Activated CD8-positive, alpha-beta memory T cell treated with anti-CD3 and anti-CD28 coated beads, Interleukin-2, amount 10 ng/mL, durations not matched to agents 7 days and 5 days (primary cell): ENCODE results near the gene RAB9A. TPM values are rescaled to one million over a fixed set of nuclear protein-coding genes. Genes with fewer than 3 reads are reported as not detected.
"Not testable (repeated sequence)": the region's sequence is repeated elsewhere in the genome, so short reads cannot be mapped to it uniquely, and the experiment has no call there.

ENCODE experiments used
- ATAC-seq: fragments of 150-1000 bp; cut with Tn5 transposase; one replicate; pipeline ENCODE4 v1.10.0; 2021; ENCODE audit warnings: moderate library complexity
- CTCF ChIA-PET: fragments of 350-600 bp; sonication (Branson Sonifier 250); formaldehyde crosslinking; loops from one replicate; lab custom pipeline; 2021; ENCODE audit warnings: antibody characterized with exemption; lab: Charles Lee
- DNase-seq: peaks from one replicate; pipeline ENCODE4 v3.0.0-alpha.2; 2020
- H3K27ac Mint-ChIP-seq: one replicate; pipeline ENCODE4 v1.8.0; 2021; ENCODE audit warnings: mild to moderate bottlenecking, mixed read lengths
- H3K27me3 Mint-ChIP-seq: one replicate; pipeline ENCODE4 v1.8.0; 2021; ENCODE audit warnings: mixed read lengths
- H3K36me3 Mint-ChIP-seq: one replicate; pipeline ENCODE4 v1.8.0; 2021; ENCODE audit warnings: mild to moderate bottlenecking, mixed read lengths
- H3K4me1 Mint-ChIP-seq: one replicate; pipeline ENCODE4 v1.8.0; 2021; ENCODE audit warnings: mixed read lengths
- H3K4me3 Mint-ChIP-seq: one replicate; pipeline ENCODE4 v1.8.0; 2021; ENCODE audit warnings: mild to moderate bottlenecking, moderate library complexity, mixed read lengths
- H3K9me3 Mint-ChIP-seq: one replicate; pipeline ENCODE4 v1.8.0; 2022; ENCODE audit warnings: low read depth, mixed read lengths
- total RNA-seq, 2 experiments: library from RNA; stranded (reverse); gene quantifications; one replicate each; pipeline ENCODE4 v1.2.3, GENCODE V29; 2021

Gene RAB9A
- total RNA-seq, 2 experiments from 2014 or later: 13.7 to 20.3 TPM

GRCh38 chrX:13655674-13656073 lies 33.3 kb upstream of the RAB9A start:
- Mint-ChIP-seq H3K27me3 (no peaks in the 10 kb centered on the region), H3K4me3 (no peak overlapping the region), H3K36me3 (peaks cover 4% of the 10 kb centered on the region), H3K9me3 (no peaks in the 10 kb centered on the region), H3K4me1 (peaks cover 32% of the 10 kb centered on the region), H3K27ac (no peak overlapping the region)
- CTCF ChIA-PET: interaction anchor here (0.9 kb wide), 1 partner anchor 149 kb away, joined by 4 read pairs; no protein-coding TSS in a partner anchor
- DNase-seq (no peak), ATAC-seq (no peak)

- ATAC-seq: no peak
- Mint-ChIP-seq H3K4me3 (no peak overlapping the region), H3K27me3 (no peaks in the 10 kb centered on the region), H3K36me3 (peaks cover 7% of the 10 kb centered on the region), H3K4me1 (peaks cover 28% of the 10 kb centered on the region), H3K27ac (peak overlapping the region; percentile 11), H3K9me3 (no peaks in the 10 kb centered on the region)
- CTCF ChIA-PET: interaction anchor here (1.6 kb wide), 1 partner anchor 373 kb away, joined by 4 read pairs; no protein-coding TSS in a partner anchor
- no peak for DNase-seq
Measured at GRCh38 chrX:13658602-13659001, 30.3 kb upstream of the RAB9A start.

- peak overlapping the region; percentile 32 for H3K4me3 Mint-ChIP-seq
- no peaks in the 10 kb centered on the region for H3K9me3 Mint-ChIP-seq
- peak overlapping the region; percentile 11 for H3K27ac Mint-ChIP-seq
Measured at GRCh38 chrX:13659063-13659462, 29.9 kb upstream of the RAB9A start.

GRCh38 chrX:13661735-13662288 lies 27.1 kb upstream of the RAB9A start:
- Mint-ChIP-seq H3K36me3 (peaks cover 7% of the 10 kb centered on the region), H3K9me3 (no peaks in the 10 kb centered on the region), H3K4me1 (peaks cover 15% of the 10 kb centered on the region), H3K27me3 (no peaks in the 10 kb centered on the region), H3K27ac (peak overlapping the region; percentile 73), H3K4me3 (peak overlapping the region; percentile 45)
- ATAC-seq: peak; percentile 55
- DNase-seq: no peak
- CTCF ChIA-PET: interaction anchor here (1.0 kb wide), 1 partner anchor 370 kb away, joined by 4 read pairs; no protein-coding TSS in a partner anchor

More at GRCh38 chrX:13659063-13659462, 29.9 kb upstream of the RAB9A start:
- peaks cover 28% of the 10 kb centered on the region for H3K4me1 Mint-ChIP-seq
- DNase-seq (no peak), ATAC-seq (no peak)
- peaks cover 7% of the 10 kb centered on the region for H3K36me3 Mint-ChIP-seq
- CTCF ChIA-PET: interaction anchor here (1.6 kb wide), 1 partner anchor 373 kb away, joined by 4 read pairs; no protein-coding TSS in a partner anchor
- no peaks in the 10 kb centered on the region for H3K27me3 Mint-ChIP-seq

GRCh38 chrX:13662355-13662791 lies 26.6 kb upstream of the RAB9A start:
- DNase-seq (no peak), ATAC-seq (no peak)
- peak overlapping the region; percentile 45 for H3K4me3 Mint-ChIP-seq
- peaks cover 7% of the 10 kb centered on the region for H3K36me3 Mint-ChIP-seq
- no peaks in the 10 kb centered on the region for H3K27me3 Mint-ChIP-seq
- CTCF ChIA-PET: interaction anchor here (1.0 kb wide), 1 partner anchor 370 kb away, joined by 4 read pairs; no protein-coding TSS in a partner anchor
- no peaks in the 10 kb centered on the region for H3K9me3 Mint-ChIP-seq
- peaks cover 16% of the 10 kb centered on the region for H3K4me1 Mint-ChIP-seq
- H3K27ac Mint-ChIP-seq: peak overlapping the region; percentile 73

GRCh38 chrX:13664020-13664419 lies 24.9 kb upstream of the RAB9A start:
- H3K27ac Mint-ChIP-seq: no peak overlapping the region
- CTCF ChIA-PET: no interaction called here
- H3K4me3 Mint-ChIP-seq: no peak overlapping the region
- peaks cover 7% of the 10 kb centered on the region for H3K36me3 Mint-ChIP-seq
- ATAC-seq: no peak
- no peak for DNase-seq
- H3K9me3 Mint-ChIP-seq: no peaks in the 10 kb centered on the region
- H3K4me1 Mint-ChIP-seq: peaks cover 15% of the 10 kb centered on the region
- no peaks in the 10 kb centered on the region for H3K27me3 Mint-ChIP-seq

GRCh38 chrX:13666836-13667235 lies 22.1 kb upstream of the RAB9A start:
- no peaks in the 10 kb centered on the region for H3K27me3 Mint-ChIP-seq
- H3K4me1 Mint-ChIP-seq: peaks cover 25% of the 10 kb centered on the region
- no peak for DNase-seq
- no peak for ATAC-seq
- peaks cover 3% of the 10 kb centered on the region for H3K36me3 Mint-ChIP-seq
- H3K27ac Mint-ChIP-seq: no peak overlapping the region
- H3K9me3 Mint-ChIP-seq: no peaks in the 10 kb centered on the region
- no peak overlapping the region for H3K4me3 Mint-ChIP-seq
- CTCF ChIA-PET: no interaction called here

GRCh38 chrX:13667919-13668318 lies 21.0 kb upstream of the RAB9A start:
- Mint-ChIP-seq H3K36me3 (no peaks in the 10 kb centered on the region), H3K4me3 (no peak overlapping the region), H3K27me3 (no peaks in the 10 kb centered on the region), H3K27ac (no peak overlapping the region), H3K9me3 (no peaks in the 10 kb centered on the region), H3K4me1 (peaks cover 21% of the 10 kb centered on the region)
- CTCF ChIA-PET: interaction anchor here (0.6 kb wide), 1 partner anchor 69 kb away, joined by 3 read pairs; no protein-coding TSS in a partner anchor
- ATAC-seq (no peak), DNase-seq (no peak)

GRCh38 chrX:13669246-13669737 lies 19.6 kb upstream of the RAB9A start:
- CTCF ChIA-PET: interaction anchor here (1.1 to 1.7 kb wide), 3 partner anchors 19 to 25 kb away, joined by 3 to 5 read pairs (median 3); no protein-coding TSS in a partner anchor
- no peaks in the 10 kb centered on the region for H3K27me3 Mint-ChIP-seq

GRCh38 chrX:13669755-13670154 lies 19.2 kb upstream of the RAB9A start:
- H3K9me3 Mint-ChIP-seq, DNase-seq, H3K36me3 Mint-ChIP-seq, H3K27me3 Mint-ChIP-seq: not testable (repeated sequence)
- Mint-ChIP-seq H3K4me3 (peak overlapping the region; percentile 65), H3K4me1 (peaks cover 21% of the 10 kb centered on the region), H3K27ac (peak overlapping the region; percentile 89)
- peak; percentile 12 for ATAC-seq
- CTCF ChIA-PET: interaction anchor here (1.1 to 1.7 kb wide), 3 partner anchors 18 to 25 kb away, joined by 3 to 5 read pairs (median 3); no protein-coding TSS in a partner anchor

More at GRCh38 chrX:13669246-13669737, 19.6 kb upstream of the RAB9A start:
- DNase-seq: peak; percentile 58
- H3K9me3 Mint-ChIP-seq: no peaks in the 10 kb centered on the region
- peak overlapping the region; percentile 65 for H3K4me3 Mint-ChIP-seq
- H3K27ac Mint-ChIP-seq: peak overlapping the region; percentile 89
- ATAC-seq: peak; percentile 91
- H3K36me3 Mint-ChIP-seq: no peaks in the 10 kb centered on the region
- H3K4me1 Mint-ChIP-seq: peaks cover 21% of the 10 kb centered on the region

GRCh38 chrX:13670197-13670596 lies 18.7 kb upstream of the RAB9A start:
- CTCF ChIA-PET: interaction anchor here (1.1 to 1.7 kb wide), 3 partner anchors 18 to 24 kb away, joined by 3 to 5 read pairs (median 3); no protein-coding TSS in a partner anchor
- DNase-seq (no peak), ATAC-seq (peak; percentile 32)
- no peaks in the 10 kb centered on the region for H3K9me3 Mint-ChIP-seq
- peaks cover 21% of the 10 kb centered on the region for H3K4me1 Mint-ChIP-seq
- H3K36me3 Mint-ChIP-seq: no peaks in the 10 kb centered on the region
- H3K27ac Mint-ChIP-seq: no peak overlapping the region
- no peak overlapping the region for H3K4me3 Mint-ChIP-seq
- H3K27me3 Mint-ChIP-seq: no peaks in the 10 kb centered on the region

GRCh38 chrX:13673016-13673415 lies 15.9 kb upstream of the RAB9A start:
- no peak overlapping the region for H3K4me3 Mint-ChIP-seq
- no peaks in the 10 kb centered on the region for H3K27me3 Mint-ChIP-seq
- H3K27ac Mint-ChIP-seq: no peak overlapping the region
- H3K9me3 Mint-ChIP-seq: no peaks in the 10 kb centered on the region
- peaks cover 16% of the 10 kb centered on the region for H3K4me1 Mint-ChIP-seq
- no peak for ATAC-seq
- H3K36me3 Mint-ChIP-seq: no peaks in the 10 kb centered on the region
- CTCF ChIA-PET: no interaction called here
- no peak for DNase-seq

GRCh38 chrX:13676885-13677284 lies 12.0 kb upstream of the RAB9A start:
- Mint-ChIP-seq H3K27me3 (no peaks in the 10 kb centered on the region), H3K27ac (no peak overlapping the region), H3K36me3 (no peaks in the 10 kb centered on the region), H3K4me1 (no peaks in the 10 kb centered on the region), H3K9me3 (no peaks in the 10 kb centered on the region), H3K4me3 (no peak overlapping the region)
- DNase-seq (no peak), ATAC-seq (no peak)
- CTCF ChIA-PET: no interaction called here

- H3K4me1 Mint-ChIP-seq, ATAC-seq, CTCF ChIA-PET: not testable (repeated sequence)
Measured at GRCh38 chrX:13679700-13680099, 9.2 kb upstream of the RAB9A start.

More at GRCh38 chrX:13679700-13680099, 9.2 kb upstream of the RAB9A start:
- not testable (repeated sequence) for H3K27me3 Mint-ChIP-seq, H3K36me3 Mint-ChIP-seq, H3K4me3 Mint-ChIP-seq, H3K27ac Mint-ChIP-seq, H3K9me3 Mint-ChIP-seq, DNase-seq
